Measurements from ENCODE around the gene PTMS. TPM values are rescaled to one million over a fixed set of nuclear protein-coding genes. Genes with fewer than 3 reads are reported as not detected.

PTMS gene
- total RNA-seq, 1 experiment from 2014 or later: 633 TPM

DNA sequence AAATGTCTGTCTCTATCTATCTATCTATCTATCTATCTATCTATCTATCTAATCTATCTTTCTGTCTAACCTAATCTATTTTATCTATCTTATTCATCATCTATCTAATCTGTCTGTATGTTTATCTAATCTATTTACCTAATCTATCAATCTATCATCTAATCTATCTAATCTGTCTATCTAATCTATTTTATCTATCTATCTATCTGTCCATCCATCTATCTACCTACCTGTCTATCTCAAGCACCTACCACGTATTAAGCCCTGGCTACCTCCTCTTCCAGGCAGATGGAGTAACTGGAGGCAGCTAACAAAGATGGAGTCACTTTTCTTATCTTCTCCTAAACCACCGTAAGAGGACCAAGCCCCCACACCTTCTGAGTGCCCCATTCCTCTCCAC, 28.9 kb downstream of the PTMS start:
- intact Hi-C loops (cut with micrococcal nuclease; ENCODE audit: unreplicated experiment): no loop called here
- Histone ChIP-seq H3K27ac (no peak overlapping the region), H3K36me3 (ENCODE audit: low read depth) (no peaks in the 10 kb centered on the region), H3K4me2 (no peak overlapping the region), H3K27me3 (ENCODE audit: insufficient read depth, low read depth) (peaks cover 59% of the 10 kb centered on the region), H3K79me2 (ENCODE audit: low read depth) (no peaks in the 10 kb centered on the region), H3K9me3 (ENCODE audit: insufficient read depth, low read depth) (no peaks in the 10 kb centered on the region), H4K20me1 (ENCODE audit: insufficient read depth) (no peaks in the 10 kb centered on the region), H3K4me3 (no peak overlapping the region), H3K4me1 (replicated peaks; ENCODE audit: insufficient read depth) (no peaks in the 10 kb centered on the region), H3F3A (ENCODE audit: insufficient read depth, low read depth) (no peaks in the 10 kb centered on the region), H2AFZ (no peak overlapping the region), H3K9me2 (ENCODE audit: insufficient read depth) (no peaks in the 10 kb centered on the region)
- BruUV-seq (replicated peaks): no TSS peak
- ChIA-PET CTCF (no interaction called here), POLR2A (ENCODE audit: unreplicated experiment) (no interaction called here)
- TF ChIP-seq EZH2 (IDR thresholded peaks at IDR 0.05; ENCODE audit: low read depth) (no peak), CTCF (conservative IDR thresholded peaks at IDR 0.05) (no peak)
- no peak for DNase-seq

DNA sequence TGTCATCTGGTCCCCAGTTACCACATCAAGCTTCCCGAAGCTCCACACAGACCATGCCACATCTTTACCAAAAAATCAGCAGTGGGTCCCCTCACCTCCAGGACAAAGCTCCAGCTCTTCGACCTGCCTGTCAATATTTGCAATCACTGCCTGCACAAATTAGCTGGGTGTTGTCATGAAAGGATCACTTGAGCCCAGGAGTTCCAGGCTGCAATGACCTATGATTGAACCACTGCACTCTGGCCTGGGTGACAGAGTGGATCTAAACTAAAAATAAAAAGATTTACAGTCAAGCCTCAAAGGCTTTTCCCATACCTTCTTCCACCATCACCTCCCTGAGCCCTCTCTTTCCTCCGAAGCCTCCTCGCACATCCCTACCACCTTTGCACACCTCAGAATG, 30.4 kb downstream of the PTMS start:
- POLR2A ChIA-PET (ENCODE audit: unreplicated experiment): no interaction called here
- H3K4me3 ChIP-seq: no peak overlapping the region
- TF ChIP-seq CTCF (conservative IDR thresholded peaks at IDR 0.05) (no peak), EZH2 (IDR thresholded peaks at IDR 0.05; ENCODE audit: low read depth) (no peak)
- H2AFZ ChIP-seq: no peak overlapping the region
- no peaks in the 10 kb centered on the region for H4K20me1 ChIP-seq (ENCODE audit: insufficient read depth)
- CTCF ChIA-PET: no interaction called here
- H3F3A ChIP-seq (ENCODE audit: insufficient read depth, low read depth): no peaks in the 10 kb centered on the region
- DNase-seq: no peak
- H3K27me3 ChIP-seq (ENCODE audit: insufficient read depth, low read depth): peaks cover 58% of the 10 kb centered on the region
- no TSS peak for BruUV-seq (replicated peaks)
- H3K9me3 ChIP-seq (ENCODE audit: insufficient read depth, low read depth): no peaks in the 10 kb centered on the region
- no peaks in the 10 kb centered on the region for H3K79me2 ChIP-seq (ENCODE audit: low read depth)
- no peaks in the 10 kb centered on the region for H3K36me3 ChIP-seq (ENCODE audit: low read depth)
- H3K4me2 ChIP-seq: no peak overlapping the region
- H3K9me2 ChIP-seq (ENCODE audit: insufficient read depth): no peaks in the 10 kb centered on the region
- H3K4me1 ChIP-seq (replicated peaks; ENCODE audit: insufficient read depth): no peaks in the 10 kb centered on the region
- intact Hi-C loops (cut with micrococcal nuclease; ENCODE audit: unreplicated experiment): no loop called here
- H3K27ac ChIP-seq: no peak overlapping the region

DNA sequence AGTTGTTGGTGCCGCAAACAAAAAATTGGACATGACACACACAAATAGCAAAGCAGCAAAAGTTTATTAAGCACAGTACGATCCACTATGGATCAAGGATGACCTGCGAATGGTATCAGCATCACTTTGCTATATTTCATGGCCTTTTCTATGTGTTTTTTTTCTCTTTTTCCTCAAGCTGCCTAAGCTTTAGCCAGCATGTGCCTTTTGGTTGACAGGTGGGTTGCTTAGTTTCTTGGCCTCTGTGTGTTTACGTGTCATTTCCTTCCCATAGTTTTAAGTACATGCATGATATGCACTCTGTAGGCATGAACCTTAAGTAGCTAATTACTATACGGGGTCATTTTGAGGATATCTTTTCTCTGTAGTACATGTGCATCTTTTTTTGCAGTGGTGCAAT, 33.0 kb downstream of the PTMS start:
- H3K4me2 ChIP-seq: no peak overlapping the region
- H4K20me1 ChIP-seq (ENCODE audit: insufficient read depth): no peaks in the 10 kb centered on the region
- no peaks in the 10 kb centered on the region for H3K9me3 ChIP-seq (ENCODE audit: insufficient read depth, low read depth)
- H3K4me1 ChIP-seq (replicated peaks; ENCODE audit: insufficient read depth): no peaks in the 10 kb centered on the region
- ChIA-PET POLR2A (ENCODE audit: unreplicated experiment) (no interaction called here), CTCF (interaction anchor here (0.6 kb wide), 1 partner anchor 381 kb away, joined by 11 read pairs; no protein-coding TSS in a partner anchor)
- no peaks in the 10 kb centered on the region for H3K9me2 ChIP-seq (ENCODE audit: insufficient read depth)
- H3K27ac ChIP-seq: no peak overlapping the region
- H3K36me3 ChIP-seq (ENCODE audit: low read depth): no peaks in the 10 kb centered on the region
- no peak for DNase-seq
- BruUV-seq (replicated peaks): no TSS peak
- no peaks in the 10 kb centered on the region for H3F3A ChIP-seq (ENCODE audit: insufficient read depth, low read depth)
- no peak overlapping the region for H2AFZ ChIP-seq
- TF ChIP-seq EZH2 (IDR thresholded peaks at IDR 0.05; ENCODE audit: low read depth) (no peak), CTCF (conservative IDR thresholded peaks at IDR 0.05) (no peak)
- H3K27me3 ChIP-seq (ENCODE audit: insufficient read depth, low read depth): peaks cover 35% of the 10 kb centered on the region
- no peak overlapping the region for H3K4me3 ChIP-seq
- intact Hi-C loops (cut with micrococcal nuclease; ENCODE audit: unreplicated experiment): no loop called here
- no peaks in the 10 kb centered on the region for H3K79me2 ChIP-seq (ENCODE audit: low read depth)

All from PC-9 (cell line).